Nephron progenitor cell (in vitro differentiated cells): ENCODE results near the gene C1orf198.

Experiments used
- DNase-seq: peaks from one replicate; pipeline ENCODE4 v3.0.0; 2021
- H3K27ac Mint-ChIP-seq: 2 replicates; pipeline ENCODE4 v1.8.0; 2021; ENCODE audit warnings: mild to moderate bottlenecking, moderate library complexity, mixed read lengths
- H3K27me3 Mint-ChIP-seq: 2 replicates; pipeline ENCODE4 v1.8.0; 2021; ENCODE audit warnings: mild to moderate bottlenecking, low read depth, mixed read lengths; ENCODE audit not compliant: poor library complexity
- H3K36me3 Mint-ChIP-seq: 2 replicates; pipeline ENCODE4 v1.8.0; 2021; ENCODE audit warnings: low read depth, mixed read lengths
- H3K4me1 Mint-ChIP-seq: 2 replicates; pipeline ENCODE4 v1.8.0; 2021; ENCODE audit warnings: mixed read lengths
- H3K4me3 Mint-ChIP-seq: 2 replicates; pipeline ENCODE4 v1.8.0; 2021; ENCODE audit warnings: mild to moderate bottlenecking, moderate library complexity, mixed read lengths
- H3K9me3 Mint-ChIP-seq: 2 replicates; pipeline ENCODE4 v1.8.0; 2021; ENCODE audit warnings: mild to moderate bottlenecking, moderate library complexity, mixed read lengths
- TF ChIP-seq, protein P1 (sequence below): fragments of 200-600 bp; sonication (generic); IDR thresholded peaks from 2 replicates; pipeline ENCODE4 v1.5.0; 2021; ENCODE audit warnings: antibody characterized with exemption

The C1orf198 gene

DNA sequence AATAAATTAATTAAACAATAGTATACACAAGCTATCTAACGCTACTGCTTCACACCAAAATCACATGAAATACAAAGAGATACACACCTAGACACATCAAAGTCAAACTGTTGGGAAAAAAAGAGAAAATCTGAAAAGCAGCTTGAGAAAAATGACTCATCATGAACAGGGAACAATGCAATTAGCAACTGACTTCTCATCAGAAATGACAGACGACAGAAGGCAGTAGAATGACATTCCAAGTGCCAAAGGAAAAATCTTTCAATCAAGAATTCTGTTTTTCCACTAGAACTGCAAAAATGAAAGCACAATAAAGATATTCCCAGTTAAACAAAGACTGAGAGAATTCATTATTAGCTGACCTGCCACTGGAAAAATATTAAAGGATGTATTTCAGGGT lies 63.9 kb downstream of the C1orf198 start:
- Mint-ChIP-seq H3K4me1 (no peaks in the 10 kb centered on the region), H3K9me3 (peaks cover 3% of the 10 kb centered on the region), H3K36me3 (no peaks in the 10 kb centered on the region), H3K27me3 (peaks cover 47% of the 10 kb centered on the region), H3K27ac (no peak overlapping the region), H3K4me3 (no peak overlapping the region)
- TF ChIP-seq, protein P1, sequence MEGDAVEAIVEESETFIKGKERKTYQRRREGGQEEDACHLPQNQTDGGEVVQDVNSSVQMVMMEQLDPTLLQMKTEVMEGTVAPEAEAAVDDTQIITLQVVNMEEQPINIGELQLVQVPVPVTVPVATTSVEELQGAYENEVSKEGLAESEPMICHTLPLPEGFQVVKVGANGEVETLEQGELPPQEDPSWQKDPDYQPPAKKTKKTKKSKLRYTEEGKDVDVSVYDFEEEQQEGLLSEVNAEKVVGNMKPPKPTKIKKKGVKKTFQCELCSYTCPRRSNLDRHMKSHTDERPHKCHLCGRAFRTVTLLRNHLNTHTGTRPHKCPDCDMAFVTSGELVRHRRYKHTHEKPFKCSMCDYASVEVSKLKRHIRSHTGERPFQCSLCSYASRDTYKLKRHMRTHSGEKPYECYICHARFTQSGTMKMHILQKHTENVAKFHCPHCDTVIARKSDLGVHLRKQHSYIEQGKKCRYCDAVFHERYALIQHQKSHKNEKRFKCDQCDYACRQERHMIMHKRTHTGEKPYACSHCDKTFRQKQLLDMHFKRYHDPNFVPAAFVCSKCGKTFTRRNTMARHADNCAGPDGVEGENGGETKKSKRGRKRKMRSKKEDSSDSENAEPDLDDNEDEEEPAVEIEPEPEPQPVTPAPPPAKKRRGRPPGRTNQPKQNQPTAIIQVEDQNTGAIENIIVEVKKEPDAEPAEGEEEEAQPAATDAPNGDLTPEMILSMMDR = no peak
- no peak for DNase-seq

- no peak for DNase-seq
- Mint-ChIP-seq H3K4me3 (no peak overlapping the region), H3K4me1 (no peaks in the 10 kb centered on the region), H3K9me3 (peaks cover 3% of the 10 kb centered on the region), H3K27ac (no peak overlapping the region), H3K36me3 (no peaks in the 10 kb centered on the region), H3K27me3 (peaks cover 51% of the 10 kb centered on the region)
- TF ChIP-seq, protein P1 = no peak
These were observed 67.2 kb downstream of the C1orf198 start for GRCh38 chr1:230800891-230801840.

DNA sequence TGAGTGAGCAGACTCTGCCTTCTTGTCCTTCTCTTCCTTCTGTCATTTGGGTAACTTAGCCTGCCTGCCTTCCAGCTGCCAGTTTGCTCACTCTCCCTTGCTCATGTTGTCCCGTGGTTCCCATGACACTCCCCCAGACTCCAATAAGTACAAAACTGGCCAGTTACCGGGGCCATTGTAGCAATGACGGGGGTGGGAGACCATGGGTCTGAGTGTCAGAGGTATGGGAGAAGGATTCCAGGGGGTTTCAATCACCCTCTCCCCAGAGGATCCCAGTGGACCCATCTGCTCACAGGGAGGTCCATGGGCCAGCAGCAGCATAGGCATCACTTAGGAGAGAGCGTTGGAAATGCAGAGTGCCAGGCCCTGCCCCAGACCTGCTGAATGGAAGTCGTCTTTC lies 69.8 kb downstream of the C1orf198 start:
- Mint-ChIP-seq H3K4me1 (no peaks in the 10 kb centered on the region), H3K27ac (no peak overlapping the region), H3K36me3 (no peaks in the 10 kb centered on the region), H3K27me3 (peaks cover 42% of the 10 kb centered on the region), H3K9me3 (peaks cover 3% of the 10 kb centered on the region), H3K4me3 (no peak overlapping the region)
- TF ChIP-seq, protein P1 = no peak
- DNase-seq = no peak

DNA sequence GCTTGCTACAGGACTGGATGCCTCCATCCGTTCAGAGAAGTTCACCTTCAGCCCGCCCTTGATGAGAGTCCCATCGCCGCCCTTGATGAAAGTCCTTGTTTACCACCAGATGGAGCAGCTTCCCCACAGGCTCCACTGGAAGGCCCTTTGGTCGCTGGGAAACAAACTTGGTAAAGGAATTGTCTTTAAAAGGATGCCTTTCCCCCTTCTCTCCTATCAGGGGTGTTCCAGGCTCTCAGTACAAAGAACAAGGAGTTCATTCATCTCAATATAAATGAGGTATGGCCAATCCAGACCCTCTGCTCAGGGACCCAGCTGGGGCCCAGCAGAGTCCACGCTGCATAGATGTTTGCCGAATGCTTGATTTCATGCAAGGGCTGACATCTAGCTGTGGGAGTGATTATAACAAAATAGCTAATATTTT lies 70.4 kb downstream of the C1orf198 start:
- Mint-ChIP-seq H3K27me3 (peaks cover 42% of the 10 kb centered on the region), H3K4me3 (no peak overlapping the region), H3K4me1 (no peaks in the 10 kb centered on the region), H3K36me3 (no peaks in the 10 kb centered on the region), H3K9me3 (peaks cover 3% of the 10 kb centered on the region), H3K27ac (no peak overlapping the region)
- peak; percentile 56 for DNase-seq
- TF ChIP-seq, protein P1 = peak; percentile 60

GRCh38 chr1:230797376-230797920 lies 70.9 kb downstream of the C1orf198 start:
- Mint-ChIP-seq H3K36me3 (no peaks in the 10 kb centered on the region), H3K27me3 (peaks cover 42% of the 10 kb centered on the region), H3K9me3 (peaks cover 3% of the 10 kb centered on the region), H3K4me1 (no peaks in the 10 kb centered on the region), H3K4me3 (no peak overlapping the region), H3K27ac (no peak overlapping the region)
- TF ChIP-seq, protein P1 = no peak
- DNase-seq = no peak
